Dendritic cell treated with granulocyte-macrophage colony-stimulating factor and Interleukin-4, amounts not matched to agents 40 ng/mL and 50 ng/mL, for 4 days (primary cell): ENCODE measurements around the gene MPHOSPH9.

Experiments
- H3K27ac Mint-ChIP-seq: one replicate; pipeline ENCODE4 v1.8.0; 2022; ENCODE audit warnings: mild to moderate bottlenecking, mixed read lengths
- H3K27me3 Mint-ChIP-seq: one replicate; pipeline ENCODE4 v1.8.0; 2022; ENCODE audit warnings: mild to moderate bottlenecking, mixed read lengths
- H3K36me3 Mint-ChIP-seq: one replicate; pipeline ENCODE4 v1.8.0; 2022; ENCODE audit warnings: low read depth, mixed read lengths
- H3K4me1 Mint-ChIP-seq: one replicate; pipeline ENCODE4 v1.8.0; 2022; ENCODE audit warnings: low read depth, mixed read lengths
- H3K4me3 Mint-ChIP-seq: one replicate; pipeline ENCODE4 v1.8.0; 2022; ENCODE audit warnings: mild to moderate bottlenecking, moderate library complexity, mixed read lengths
- H3K9me3 Mint-ChIP-seq: one replicate; pipeline ENCODE4 v1.8.0; 2022; ENCODE audit warnings: mixed read lengths
- intact Hi-C: fragments of 100-400 bp; cut with micrococcal nuclease; formaldehyde crosslinking; loops from one replicate; pipeline ENCODE4 v1.15.0; 2022

The MPHOSPH9 gene

GRCh38 chr12:123232807-123233504 is at the start of gene MPHOSPH9, which contains the start of gene MTRFR:
TSS of gene MPHOSPH9 (minus strand) at chr12:123233141. CDS start at chr12:123230364, 2,777 bp downstream.
TSS of gene MTRFR (plus strand) at chr12:123233436. CDS start at chr12:123253675, 20,239 bp downstream.
- peak within 1 kb of the TSS; percentile 98 for H3K27ac Mint-ChIP-seq
- no peaks in the 10 kb centered on the region for H3K27me3 Mint-ChIP-seq
- intact Hi-C loops = loop anchor here (5.0 to 10.0 kb wide), 2 partner anchors 251 to 368 kb away; partner anchors contain the start of gene ARL6IP4
- peaks cover 43% of the 10 kb centered on the region for H3K4me1 Mint-ChIP-seq
- peak within 1 kb of the TSS; percentile 99 for H3K4me3 Mint-ChIP-seq
- H3K36me3 Mint-ChIP-seq = peaks cover 43% of the 10 kb centered on the region
- no peaks in the 10 kb centered on the region for H3K9me3 Mint-ChIP-seq

- intact Hi-C loops = no loop called here
- H3K27ac Mint-ChIP-seq = no peak overlapping the region
- no peak overlapping the region for H3K4me3 Mint-ChIP-seq
- H3K4me1 Mint-ChIP-seq = peaks cover 5% of the 10 kb centered on the region
- no peaks in the 10 kb centered on the region for H3K27me3 Mint-ChIP-seq
- no peaks in the 10 kb centered on the region for H3K9me3 Mint-ChIP-seq
- no peaks in the 10 kb centered on the region for H3K36me3 Mint-ChIP-seq
These were observed 49.2 kb upstream of the MPHOSPH9 start for GRCh38 chr12:123282111-123282510.

GRCh38 chr12:123280971-123281370 is 48.0 kb upstream of the MPHOSPH9 start:
- no peaks in the 10 kb centered on the region for H3K27me3 Mint-ChIP-seq
- no peaks in the 10 kb centered on the region for H3K9me3 Mint-ChIP-seq
- peaks cover 5% of the 10 kb centered on the region for H3K4me1 Mint-ChIP-seq
- H3K27ac Mint-ChIP-seq = peak overlapping the region; percentile 45
- H3K36me3 Mint-ChIP-seq = no peaks in the 10 kb centered on the region
- intact Hi-C loops = no loop called here
- H3K4me3 Mint-ChIP-seq = no peak overlapping the region

- H3K27me3 Mint-ChIP-seq = peaks cover 2% of the 10 kb centered on the region
- peaks cover 5% of the 10 kb centered on the region for H3K4me1 Mint-ChIP-seq
- peak overlapping the region; percentile 96 for H3K27ac Mint-ChIP-seq
- no peaks in the 10 kb centered on the region for H3K9me3 Mint-ChIP-seq
- no peaks in the 10 kb centered on the region for H3K36me3 Mint-ChIP-seq
- peak overlapping the region; percentile 48 for H3K4me3 Mint-ChIP-seq
- intact Hi-C loops = no loop called here
These were observed 45.2 kb upstream of the MPHOSPH9 start for GRCh38 chr12:123278101-123278627.

GRCh38 chr12:123273166-123273565 is 40.2 kb upstream of the MPHOSPH9 start:
- H3K9me3 Mint-ChIP-seq = no peaks in the 10 kb centered on the region
- no peaks in the 10 kb centered on the region for H3K36me3 Mint-ChIP-seq
- H3K4me1 Mint-ChIP-seq = peaks cover 29% of the 10 kb centered on the region
- no peak overlapping the region for H3K27ac Mint-ChIP-seq
- H3K4me3 Mint-ChIP-seq = no peak overlapping the region
- H3K27me3 Mint-ChIP-seq = peaks cover 2% of the 10 kb centered on the region
- intact Hi-C loops = no loop called here

- H3K4me3 Mint-ChIP-seq = peak overlapping the region; percentile 83
- peaks cover 43% of the 10 kb centered on the region for H3K4me1 Mint-ChIP-seq
- H3K36me3 Mint-ChIP-seq = peaks cover 13% of the 10 kb centered on the region
- no peaks in the 10 kb centered on the region for H3K9me3 Mint-ChIP-seq
- peaks cover 2% of the 10 kb centered on the region for H3K27me3 Mint-ChIP-seq
- intact Hi-C loops = no loop called here
- no peak overlapping the region for H3K27ac Mint-ChIP-seq
These were observed 38.2 kb upstream of the MPHOSPH9 start for GRCh38 chr12:123271001-123271668.

- no peaks in the 10 kb centered on the region for H3K9me3 Mint-ChIP-seq
- peaks cover 2% of the 10 kb centered on the region for H3K27me3 Mint-ChIP-seq
- intact Hi-C loops = no loop called here
- H3K4me1 Mint-ChIP-seq = peaks cover 50% of the 10 kb centered on the region
- peak overlapping the region; percentile 83 for H3K4me3 Mint-ChIP-seq
- H3K27ac Mint-ChIP-seq = peak overlapping the region; percentile 73
- peaks cover 21% of the 10 kb centered on the region for H3K36me3 Mint-ChIP-seq
These were observed 37.5 kb upstream of the MPHOSPH9 start for GRCh38 chr12:123270214-123271000.

- intact Hi-C loops = loop anchor here (10.0 kb wide), 1 partner anchor 45 kb away; no protein-coding TSS in a partner anchor
- peak overlapping the region; percentile 73 for H3K27ac Mint-ChIP-seq
These were observed 36.9 kb upstream of the MPHOSPH9 start for GRCh38 chr12:123269896-123270213.

GRCh38 chr12:123269395-123269892 is 36.5 kb upstream of the MPHOSPH9 start:
- Mint-ChIP-seq H3K27me3 (peaks cover 2% of the 10 kb centered on the region), H3K27ac (peak overlapping the region; percentile 73), H3K36me3 (peaks cover 30% of the 10 kb centered on the region), H3K4me1 (peaks cover 56% of the 10 kb centered on the region), H3K4me3 (peak overlapping the region; percentile 83), H3K9me3 (no peaks in the 10 kb centered on the region)
- intact Hi-C loops = loop anchor here (10.0 kb wide), 1 partner anchor 45 kb away; no protein-coding TSS in a partner anchor

More at GRCh38 chr12:123269896-123270213, 36.9 kb upstream of the MPHOSPH9 start:
- Mint-ChIP-seq H3K4me1 (peaks cover 52% of the 10 kb centered on the region), H3K27me3 (peaks cover 2% of the 10 kb centered on the region), H3K9me3 (no peaks in the 10 kb centered on the region), H3K4me3 (peak overlapping the region; percentile 83), H3K36me3 (peaks cover 26% of the 10 kb centered on the region)

GRCh38 chr12:123268850-123269249 is 35.9 kb upstream of the MPHOSPH9 start:
- peaks cover 57% of the 10 kb centered on the region for H3K4me1 Mint-ChIP-seq
- H3K9me3 Mint-ChIP-seq = no peaks in the 10 kb centered on the region
- peak overlapping the region; percentile 73 for H3K27ac Mint-ChIP-seq
- peaks cover 36% of the 10 kb centered on the region for H3K36me3 Mint-ChIP-seq
- peaks cover 2% of the 10 kb centered on the region for H3K27me3 Mint-ChIP-seq
- intact Hi-C loops = loop anchor here (10.0 kb wide), 1 partner anchor 46 kb away; no protein-coding TSS in a partner anchor
- H3K4me3 Mint-ChIP-seq = peak overlapping the region; percentile 83

GRCh38 chr12:123267991-123268843 is 35.3 kb upstream of the MPHOSPH9 start:
- no peaks in the 10 kb centered on the region for H3K9me3 Mint-ChIP-seq
- no peaks in the 10 kb centered on the region for H3K27me3 Mint-ChIP-seq
- intact Hi-C loops = loop anchor here (10.0 kb wide), 1 partner anchor 47 kb away; no protein-coding TSS in a partner anchor
- peaks cover 57% of the 10 kb centered on the region for H3K4me1 Mint-ChIP-seq
- peak overlapping the region; percentile 70 for H3K4me3 Mint-ChIP-seq
- H3K36me3 Mint-ChIP-seq = peaks cover 43% of the 10 kb centered on the region
- peak overlapping the region; percentile 73 for H3K27ac Mint-ChIP-seq

- Mint-ChIP-seq H3K27ac (peak overlapping the region; percentile 73), H3K4me1 (peaks cover 57% of the 10 kb centered on the region), H3K9me3 (no peaks in the 10 kb centered on the region), H3K27me3 (no peaks in the 10 kb centered on the region), H3K4me3 (peak overlapping the region; percentile 5), H3K36me3 (peaks cover 50% of the 10 kb centered on the region)
- intact Hi-C loops = loop anchor here (10.0 kb wide), 1 partner anchor 47 kb away; no protein-coding TSS in a partner anchor
These were observed 34.5 kb upstream of the MPHOSPH9 start for GRCh38 chr12:123267335-123267920.
